GM21723 (cell line): ENCODE measurements around the gene GNG3.
"Not testable (repeated sequence)": the region's sequence is repeated elsewhere in the genome, so short reads cannot be mapped to it uniquely, and the experiment has no call there.

Experiments
- ATAC-seq: cut with Tn5 transposase; IDR thresholded peaks from one replicate; pipeline ENCODE4 v1.9.1; 2021; ENCODE audit warnings: mild to moderate bottlenecking, moderate library complexity; ENCODE audit not compliant: unreplicated experiment

GNG3 gene

GRCh38 chr11:62687508-62688396 lies 19.7 kb upstream of the GNG3 start:
- ATAC-seq = no peak

GRCh38 chr11:62688491-62688890 lies 19.0 kb upstream of the GNG3 start:
- no peak for ATAC-seq

GRCh38 chr11:62689421-62690183 lies 17.9 kb upstream of the GNG3 start, which contains the start of gene LRRN4CL:
TSS of gene LRRN4CL (minus strand) at chr11:62689530. CDS start at chr11:62688508, 1,022 bp downstream.
- ATAC-seq = no peak

- ATAC-seq = not testable (repeated sequence)
Observed at GRCh38 chr11:62693624-62694023, 13.9 kb upstream of the GNG3 start.

GRCh38 chr11:62694455-62695167 lies 12.9 kb upstream of the GNG3 start:
- ATAC-seq = no peak

GRCh38 chr11:62702246-62702645 lies 5.2 kb upstream of the GNG3 start:
- ATAC-seq = no peak

- not testable (repeated sequence) for ATAC-seq
Observed at GRCh38 chr11:62703921-62704320, 3.6 kb upstream of the GNG3 start.

- no peak for ATAC-seq
Observed at GRCh38 chr11:62705413-62705812, 2.1 kb upstream of the GNG3 start.

- peak; percentile 58 for ATAC-seq
Observed at GRCh38 chr11:62705880-62706849, 1.3 kb upstream of the GNG3 start.

- ATAC-seq = no peak
Observed at GRCh38 chr11:62706850-62707247, 627 bp upstream of the GNG3 start.

GRCh38 chr11:62708392-62708791 lies 916 bp downstream of the GNG3 start:
- ATAC-seq = no peak

GRCh38 chr11:62708793-62709192 lies 1.3 kb downstream of the GNG3 start:
- ATAC-seq = no peak

- ATAC-seq = peak; percentile 66
Observed at GRCh38 chr11:62709247-62710000, 1.9 kb downstream of the GNG3 start.

GRCh38 chr11:62710001-62710345 lies 2.5 kb downstream of the GNG3 start:
- no peak for ATAC-seq

- no peak for ATAC-seq
Observed at GRCh38 chr11:62712276-62712812, 4.9 kb downstream of the GNG3 start.

- ATAC-seq = no peak
Observed at GRCh38 chr11:62712861-62713260, 5.4 kb downstream of the GNG3 start.

GRCh38 chr11:62713343-62713742 lies 5.9 kb downstream of the GNG3 start:
- no peak for ATAC-seq

- ATAC-seq = no peak
Observed at GRCh38 chr11:62715150-62716130, 8.0 kb downstream of the GNG3 start.
